NCI-H69 (cell line): Measurements from ENCODE around the gene ITGB3BP.
"Not testable (repeated sequence)": the region's sequence is repeated elsewhere in the genome, so short reads cannot be mapped to it uniquely, and the experiment has no call there.

Experiments used
- DNase-seq: peaks from one replicate; lab custom pipeline; 2025; lab: John Stamatoyannopoulos, UW

Gene ITGB3BP

GRCh38 chr1:63506782-63507181, 16.2 kb downstream of the ITGB3BP start:
- DNase-seq, result no peak

- no peak for DNase-seq
Observed at GRCh38 chr1:63501256-63501655, 21.8 kb downstream of the ITGB3BP start.

GRCh38 chr1:63498106-63498505, 24.9 kb downstream of the ITGB3BP start:
- no peak for DNase-seq

GRCh38 chr1:63497577-63497976, 25.4 kb downstream of the ITGB3BP start:
- no peak for DNase-seq

- DNase-seq, result no peak
Observed at GRCh38 chr1:63487336-63488065, 35.5 kb downstream of the ITGB3BP start.

- no peak for DNase-seq
Observed at GRCh38 chr1:63486629-63487028, 36.4 kb downstream of the ITGB3BP start.

- DNase-seq, result no peak
Observed at GRCh38 chr1:63480057-63480456, 43.0 kb downstream of the ITGB3BP start.

GRCh38 chr1:63475761-63476160, 47.3 kb downstream of the ITGB3BP start:
- DNase-seq, result no peak

- not testable (repeated sequence) for DNase-seq
Observed at GRCh38 chr1:63468683-63469082, 54.3 kb downstream of the ITGB3BP start.

- DNase-seq, result no peak
Observed at GRCh38 chr1:63466759-63467158, 56.3 kb downstream of the ITGB3BP start.

GRCh38 chr1:63466181-63466580, 56.8 kb downstream of the ITGB3BP start:
- DNase-seq, result no peak

- DNase-seq, result no peak
Observed at GRCh38 chr1:63463248-63463647, 59.8 kb downstream of the ITGB3BP start.

GRCh38 chr1:63461661-63462230, 61.3 kb downstream of the ITGB3BP start:
- DNase-seq, result no peak

GRCh38 chr1:63458750-63459149, 64.3 kb downstream of the ITGB3BP start:
- DNase-seq, result no peak

GRCh38 chr1:63454269-63454668, 68.8 kb downstream of the ITGB3BP start:
- DNase-seq, result no peak

GRCh38 chr1:63453232-63453631, 69.8 kb downstream of the ITGB3BP start:
- no peak for DNase-seq

- DNase-seq, result no peak
Observed at GRCh38 chr1:63450416-63450815, 72.6 kb downstream of the ITGB3BP start.

- DNase-seq, result no peak
Observed at GRCh38 chr1:63448731-63449246, 74.2 kb downstream of the ITGB3BP start.

GRCh38 chr1:63442141-63442475, 80.9 kb downstream of the ITGB3BP start:
- no peak for DNase-seq

GRCh38 chr1:63435161-63435560, 87.9 kb downstream of the ITGB3BP start:
- no peak for DNase-seq

- DNase-seq, result no peak
Observed at GRCh38 chr1:63429281-63429680, 93.7 kb downstream of the ITGB3BP start.

- no peak for DNase-seq
Observed at GRCh38 chr1:63428815-63429214, 94.2 kb downstream of the ITGB3BP start.

- DNase-seq, result no peak
Observed at GRCh38 chr1:63423649-63424048, 99.4 kb downstream of the ITGB3BP start.

GRCh38 chr1:63420746-63421145, 102.3 kb downstream of the ITGB3BP start:
- not testable (repeated sequence) for DNase-seq
